ENCODE data around the gene NPAS3.

GRCh38 chr14:33219957-33220356 lies 281.3 kb downstream of the NPAS3 start:
- no peak for TF ChIP-seq CTCF (conservative IDR thresholded peaks at IDR 0.05)
- no peak for TF ChIP-seq EZH2 (IDR thresholded peaks at IDR 0.05; ENCODE audit: low read depth)
